ENCODE results near the gene WBP4.

DNA sequence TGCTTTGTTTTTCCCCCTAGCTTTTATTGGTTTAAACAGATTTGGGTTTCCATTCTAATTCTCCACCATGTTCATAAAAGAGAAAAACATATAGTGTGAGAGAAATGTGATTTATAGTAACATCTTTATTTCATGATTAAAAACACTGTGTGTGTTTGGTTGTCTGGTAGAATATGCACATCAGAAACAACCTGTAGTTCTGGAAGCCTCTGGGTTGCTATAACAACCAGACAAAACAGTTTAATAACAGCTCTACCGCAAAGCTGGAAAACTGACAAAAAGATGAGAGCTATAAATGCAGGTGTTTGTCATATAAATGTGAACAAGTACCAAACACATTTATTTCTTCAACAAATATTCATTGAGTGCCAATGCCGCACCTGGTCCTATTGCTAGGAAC, 61.5 kb downstream of the WBP4 start:
- TF ChIP-seq CTCF (IDR thresholded peaks at IDR 0.05) (no peak), POLR2A (IDR thresholded peaks at IDR 0.05) (no peak)

Data from esophagus squamous epithelium (tissue), 4 donors.